Colonic mucosa (tissue), 4 donors: Measurements from ENCODE around the gene CRLF2. TPM values are rescaled to one million over a fixed set of nuclear protein-coding genes. Genes with fewer than 3 reads are reported as not detected.
"Not testable (repeated sequence)": the region's sequence is repeated elsewhere in the genome, so short reads cannot be mapped to it uniquely, and the experiment has no call there.

Source experiments
- DNase-seq: peaks from one replicate; pipeline ENCODE4 v3.0.0-alpha.2; 2020
- H3K27ac ChIP-seq: fragments of 200-600 bp; one replicate; pipeline ENCODE4 v1.8.0; 2021
- H3K27me3 ChIP-seq: fragments of 200-600 bp; one replicate; pipeline ENCODE4 v1.8.0; 2021
- H3K36me3 ChIP-seq: fragments of 200-600 bp; one replicate; pipeline ENCODE4 v1.8.0; 2021
- H3K4me1 ChIP-seq: fragments of 200-600 bp; one replicate; pipeline ENCODE4 v1.8.0; 2021; ENCODE audit warnings: mild to moderate bottlenecking
- H3K4me3 ChIP-seq: fragments of 200-600 bp; one replicate; pipeline ENCODE4 v1.8.0; 2021
- H3K9ac ChIP-seq, 2 donors: one replicate each; pipeline ENCODE4 v1.7.0; 2013; ENCODE audit warnings: control low read depth in 2 of 2, low read depth in 2 of 2, low read length in 2 of 2
- H3K9me3 ChIP-seq: fragments of 200-600 bp; one replicate; pipeline ENCODE4 v1.8.0; 2021
- intact Hi-C: fragments of 100-400 bp; cut with DNase I; formaldehyde crosslinking; loops from one replicate; pipeline ENCODE4 v1.14.1; 2022
- total RNA-seq, 2 donors: library from RNA; stranded (reverse); fragmentation: NEBNext Ultra II Directional in 1 of 2; extraction: Animal tissue kit (Norgen Biotek cat#: 25700) in 1 of 2; gene quantifications; one replicate each; pipeline ENCODE4 v1.2.1, GENCODE V29; 2021
- TF ChIP-seq, protein P1 (sequence below): fragments of 200-600 bp; IDR thresholded peaks from one replicate; pipeline ENCODE4 v1.8.0; 2022; ENCODE audit warnings: antibody characterized with exemption, mild to moderate bottlenecking
- donor health status: healthy.
- donor health status: DM: no; HTN: no; CAD: no.
- donor health status: DM: no; HTN: no; CAD: no.

The CRLF2 gene, protein sequence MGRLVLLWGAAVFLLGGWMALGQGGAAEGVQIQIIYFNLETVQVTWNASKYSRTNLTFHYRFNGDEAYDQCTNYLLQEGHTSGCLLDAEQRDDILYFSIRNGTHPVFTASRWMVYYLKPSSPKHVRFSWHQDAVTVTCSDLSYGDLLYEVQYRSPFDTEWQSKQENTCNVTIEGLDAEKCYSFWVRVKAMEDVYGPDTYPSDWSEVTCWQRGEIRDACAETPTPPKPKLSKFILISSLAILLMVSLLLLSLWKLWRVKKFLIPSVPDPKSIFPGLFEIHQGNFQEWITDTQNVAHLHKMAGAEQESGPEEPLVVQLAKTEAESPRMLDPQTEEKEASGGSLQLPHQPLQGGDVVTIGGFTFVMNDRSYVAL
- total RNA-seq = under 1 TPM in 1 of 2 donors, not detected in 1; 0.32 TPM

DNA sequence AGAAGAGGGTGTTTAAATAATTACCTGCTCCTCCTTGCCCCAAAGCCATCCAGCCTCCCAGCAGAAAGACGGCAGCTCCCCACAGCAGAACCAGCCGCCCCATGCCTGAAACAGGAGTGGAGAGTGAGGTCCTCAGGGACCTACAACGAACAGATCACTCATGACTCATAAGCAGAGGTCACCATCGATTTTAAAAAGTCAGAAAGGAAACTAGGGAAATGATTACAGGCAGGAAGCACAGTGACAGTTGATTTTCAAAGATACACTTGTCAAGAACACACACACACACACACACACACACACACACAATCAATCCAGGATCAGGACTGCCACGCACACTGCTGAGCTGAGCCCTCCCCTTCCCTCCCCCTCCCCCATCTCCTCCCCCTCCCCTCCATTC lies at the start of gene CRLF2:
CRLF2 (minus strand) TSS at position 118 of the 400 bp plus-strand sequence; CDS start at position 103, 15 bp downstream.
- Histone ChIP-seq H3K36me3 (no peaks in the 10 kb centered on the region), H3K27me3 (no peaks in the 10 kb centered on the region), H3K9ac (no peak within 1 kb of the TSS), H3K4me1 (no peaks in the 10 kb centered on the region), H3K4me3 (no peak within 1 kb of the TSS), H3K27ac (no peak within 1 kb of the TSS), H3K9me3 (no peaks in the 10 kb centered on the region)
- TF ChIP-seq, protein P1, sequence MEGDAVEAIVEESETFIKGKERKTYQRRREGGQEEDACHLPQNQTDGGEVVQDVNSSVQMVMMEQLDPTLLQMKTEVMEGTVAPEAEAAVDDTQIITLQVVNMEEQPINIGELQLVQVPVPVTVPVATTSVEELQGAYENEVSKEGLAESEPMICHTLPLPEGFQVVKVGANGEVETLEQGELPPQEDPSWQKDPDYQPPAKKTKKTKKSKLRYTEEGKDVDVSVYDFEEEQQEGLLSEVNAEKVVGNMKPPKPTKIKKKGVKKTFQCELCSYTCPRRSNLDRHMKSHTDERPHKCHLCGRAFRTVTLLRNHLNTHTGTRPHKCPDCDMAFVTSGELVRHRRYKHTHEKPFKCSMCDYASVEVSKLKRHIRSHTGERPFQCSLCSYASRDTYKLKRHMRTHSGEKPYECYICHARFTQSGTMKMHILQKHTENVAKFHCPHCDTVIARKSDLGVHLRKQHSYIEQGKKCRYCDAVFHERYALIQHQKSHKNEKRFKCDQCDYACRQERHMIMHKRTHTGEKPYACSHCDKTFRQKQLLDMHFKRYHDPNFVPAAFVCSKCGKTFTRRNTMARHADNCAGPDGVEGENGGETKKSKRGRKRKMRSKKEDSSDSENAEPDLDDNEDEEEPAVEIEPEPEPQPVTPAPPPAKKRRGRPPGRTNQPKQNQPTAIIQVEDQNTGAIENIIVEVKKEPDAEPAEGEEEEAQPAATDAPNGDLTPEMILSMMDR = no peak
- intact Hi-C loops = no loop called here
- DNase-seq = no peak

GRCh38 chrX:1261771-1262170 lies 49.3 kb upstream of the CRLF2 start:
- H3K9ac ChIP-seq, H3K4me1 ChIP-seq, H3K36me3 ChIP-seq, H3K4me3 ChIP-seq, H3K27me3 ChIP-seq, DNase-seq, H3K27ac ChIP-seq, intact Hi-C loops, H3K9me3 ChIP-seq: not testable (repeated sequence)

DNA sequence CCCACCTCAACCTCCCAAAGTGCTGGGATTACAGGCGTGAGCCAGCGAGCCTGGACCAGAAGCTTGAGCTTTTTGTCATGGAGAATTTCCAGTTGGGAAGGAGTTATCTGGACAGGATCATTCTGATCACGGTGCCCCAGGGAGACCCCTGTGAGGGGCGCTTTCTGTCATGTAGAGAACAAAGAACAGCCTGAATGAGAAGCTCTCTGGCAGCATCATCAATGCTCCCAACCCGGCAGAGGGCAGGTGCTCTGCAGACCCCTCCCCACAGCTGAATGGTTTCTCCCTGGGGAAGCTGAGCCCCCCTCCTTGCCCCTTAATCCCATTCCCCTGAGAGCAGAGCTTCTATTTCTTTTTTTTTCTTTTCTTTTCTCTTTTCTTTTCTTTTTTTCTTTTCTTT lies 48.8 kb upstream of the CRLF2 start:
- intact Hi-C loops = no loop called here
- Histone ChIP-seq H3K9me3 (no peaks in the 10 kb centered on the region), H3K27me3 (no peaks in the 10 kb centered on the region), H3K36me3 (no peaks in the 10 kb centered on the region), H3K4me3 (no peak overlapping the region), H3K9ac (no peak overlapping the region), H3K4me1 (no peaks in the 10 kb centered on the region), H3K27ac (no peak overlapping the region)
- TF ChIP-seq, protein P1 = no peak
- no peak for DNase-seq

GRCh38 chrX:1252861-1253260 lies 40.4 kb upstream of the CRLF2 start:
- Histone ChIP-seq H3K27me3 (peaks cover 2% of the 10 kb centered on the region), H3K27ac (no peak overlapping the region), H3K4me1 (no peaks in the 10 kb centered on the region), H3K9ac (no peak overlapping the region), H3K9me3 (no peaks in the 10 kb centered on the region), H3K4me3 (no peak overlapping the region), H3K36me3 (no peaks in the 10 kb centered on the region)
- no peak for DNase-seq
- intact Hi-C loops = no loop called here
- TF ChIP-seq, protein P1 = no peak

- no peaks in the 10 kb centered on the region for H3K9me3 ChIP-seq
- H3K4me1 ChIP-seq = no peaks in the 10 kb centered on the region
- peak; percentile 36 for DNase-seq
- intact Hi-C loops = no loop called here
- no peaks in the 10 kb centered on the region for H3K36me3 ChIP-seq
- no peak overlapping the region for H3K4me3 ChIP-seq
- H3K9ac ChIP-seq = no peak overlapping the region
- TF ChIP-seq, protein P1 = no peak
- H3K27me3 ChIP-seq = peaks cover 2% of the 10 kb centered on the region
- peak overlapping the region; percentile 44 for H3K27ac ChIP-seq
Observed at GRCh38 chrX:1249101-1249887, 36.8 kb upstream of the CRLF2 start.
